HEK293T (cell line): ENCODE data around the gene GNG2.

Experiments
- ARNT ChIP-seq: fragments of 450-650 bp; IDR thresholded peaks from 2 replicates; pipeline ENCODE4 v1.6.1; 2017; ENCODE audit warnings: mild to moderate bottlenecking
- BHLHE40 ChIP-seq: fragments of 450-650 bp; IDR thresholded peaks from 2 replicates; pipeline ENCODE4 v1.6.1; 2016; ENCODE audit warnings: mild to moderate bottlenecking, moderate library complexity, borderline replicate concordance
- CTBP1 ChIP-seq: fragments of 450-650 bp; IDR thresholded peaks from 2 replicates; pipeline ENCODE4 v1.6.1; 2016; ENCODE audit warnings: borderline replicate concordance
- FOXA1 ChIP-seq: fragments of 450-650 bp; IDR thresholded peaks from 2 replicates; pipeline ENCODE4 v1.6.1; 2016; ENCODE audit warnings: mild to moderate bottlenecking
- FOXK2 ChIP-seq: fragments of 450-650 bp; IDR thresholded peaks from 2 replicates; pipeline ENCODE4 v1.6.1; 2016; ENCODE audit warnings: mild to moderate bottlenecking
- L3MBTL2 ChIP-seq: fragments of 450-650 bp; conservative IDR thresholded peaks from 2 replicates; pipeline ENCODE4 v1.6.1; 2016; ENCODE audit warnings: mild to moderate bottlenecking
- NFRKB ChIP-seq: fragments of 450-650 bp; IDR thresholded peaks from 2 replicates; pipeline ENCODE4 v1.6.1; 2016; ENCODE audit warnings: mild to moderate bottlenecking, moderate library complexity
- SP1 ChIP-seq: fragments of 450-650 bp; IDR thresholded peaks from 2 replicates; pipeline ENCODE4 v1.6.1; 2017
- SUZ12 ChIP-seq: fragments of 450-650 bp; IDR thresholded peaks from 2 replicates; pipeline ENCODE4 v1.6.1; 2016; ENCODE audit warnings: mild to moderate bottlenecking
- TARDBP ChIP-seq: fragments of 450-650 bp; IDR thresholded peaks from 2 replicates; pipeline ENCODE4 v1.6.1; 2016
- ZNF384 ChIP-seq: fragments of 450-650 bp; IDR thresholded peaks from 2 replicates; pipeline ENCODE4 v1.6.1; 2016
- TF ChIP-seq, protein P1 (sequence below): fragments of 450-650 bp; IDR thresholded peaks from 2 replicates; pipeline ENCODE4 v1.6.1; 2016

DNA sequence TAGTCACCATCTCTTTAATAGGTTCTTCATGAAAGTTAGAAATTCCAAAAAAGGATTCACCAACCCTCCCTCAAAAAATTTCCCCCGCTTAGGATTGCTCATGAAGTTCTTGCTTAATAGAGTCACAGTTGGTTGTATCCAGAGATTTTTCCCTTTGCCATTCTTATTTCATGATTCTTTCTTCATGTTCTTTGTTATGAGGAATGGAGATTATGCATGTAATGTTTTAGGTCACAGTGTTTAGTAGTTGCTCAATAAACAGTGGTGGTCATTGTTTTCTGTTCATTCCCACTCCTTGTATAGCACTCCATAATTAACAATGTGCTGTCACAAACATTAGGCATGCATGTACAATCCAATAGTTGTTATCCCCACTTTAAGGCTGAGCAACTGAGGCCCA is 77.7 kb downstream of the GNG2 start:
- TF ChIP-seq NFRKB (no peak), SUZ12 (no peak), SP1 (no peak), ZNF384 (no peak), BHLHE40 (no peak), CTBP1 (no peak), FOXA1 (no peak), TARDBP (no peak), FOXK2 (no peak), L3MBTL2 (no peak), ARNT (no peak)
- TF ChIP-seq, protein P1, sequence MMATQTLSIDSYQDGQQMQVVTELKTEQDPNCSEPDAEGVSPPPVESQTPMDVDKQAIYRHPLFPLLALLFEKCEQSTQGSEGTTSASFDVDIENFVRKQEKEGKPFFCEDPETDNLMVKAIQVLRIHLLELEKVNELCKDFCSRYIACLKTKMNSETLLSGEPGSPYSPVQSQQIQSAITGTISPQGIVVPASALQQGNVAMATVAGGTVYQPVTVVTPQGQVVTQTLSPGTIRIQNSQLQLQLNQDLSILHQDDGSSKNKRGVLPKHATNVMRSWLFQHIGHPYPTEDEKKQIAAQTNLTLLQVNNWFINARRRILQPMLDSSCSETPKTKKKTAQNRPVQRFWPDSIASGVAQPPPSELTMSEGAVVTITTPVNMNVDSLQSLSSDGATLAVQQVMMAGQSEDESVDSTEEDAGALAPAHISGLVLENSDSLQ = no peak
